DLD1 (cell line): ENCODE data around the gene AHNAK.

Experiments used
- in situ Hi-C: cut with HindIII; loops from 2 replicates; pipeline ENCODE4 v1.10.0; 2017; ENCODE audit warnings: low sequenced_read_pairs

Gene AHNAK

DNA sequence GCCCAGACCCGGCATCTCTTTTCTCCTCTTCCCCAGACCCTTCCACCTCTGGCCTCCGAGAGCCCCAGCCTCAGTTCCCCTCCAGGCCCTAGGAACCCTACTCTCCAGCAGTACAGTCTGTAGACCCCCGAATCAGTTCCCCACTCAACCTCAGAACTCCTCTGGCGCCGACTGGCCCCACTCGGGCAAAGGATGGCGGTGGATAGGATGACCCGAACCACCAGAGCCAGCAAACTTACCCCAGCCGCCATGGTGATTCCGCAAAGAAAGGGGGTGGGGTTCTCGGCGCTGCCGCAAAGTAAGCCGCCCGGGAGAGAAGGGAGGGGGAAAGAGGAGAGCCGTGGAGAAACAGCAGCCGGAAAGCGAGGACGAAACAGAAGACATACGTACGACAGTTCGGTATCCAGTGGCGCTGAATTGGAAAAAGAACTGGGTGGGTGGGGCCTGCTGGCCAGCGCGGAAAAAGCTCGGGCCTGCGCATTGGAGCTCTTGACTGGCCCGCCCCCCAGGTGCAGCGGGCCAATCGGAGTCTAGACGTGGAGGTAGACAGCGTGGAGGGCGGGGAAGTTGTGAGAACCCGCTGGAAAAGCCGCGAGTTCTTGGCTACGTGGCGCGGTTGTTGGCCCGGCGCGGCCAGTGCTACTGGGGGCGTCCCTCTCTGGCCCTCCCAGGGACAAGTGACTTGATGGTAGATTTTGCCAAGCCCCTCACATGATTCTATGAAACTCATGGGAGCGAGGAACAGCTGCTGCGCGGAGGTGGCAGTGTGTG, 27.2 kb upstream of the AHNAK start, which contains the start of gene EEF1G:
Gene EEF1G, minus strand, starts transcription at position 300 of the 771 bp plus-strand sequence. Its CDS starts 49 bp downstream, at position 251.
- in situ Hi-C loops, result loop anchor here (25.0 kb wide), 1 partner anchor 136 kb away; no protein-coding TSS in a partner anchor

GRCh38 chr11:62573006-62573591, 26.5 kb upstream of the AHNAK start:
- in situ Hi-C loops, result loop anchor here (25.0 kb wide), 1 partner anchor 136 kb away; no protein-coding TSS in a partner anchor

GRCh38 chr11:62572431-62572830, 25.8 kb upstream of the AHNAK start:
- in situ Hi-C loops, result loop anchor here (25.0 kb wide), 1 partner anchor 135 kb away; no protein-coding TSS in a partner anchor

- in situ Hi-C loops, result loop anchor here (25.0 kb wide), 1 partner anchor 134 kb away; no protein-coding TSS in a partner anchor
These were observed 24.9 kb upstream of the AHNAK start for GRCh38 chr11:62571493-62571892.

GRCh38 chr11:62570903-62571302, 24.3 kb upstream of the AHNAK start:
- in situ Hi-C loops, result loop anchor here (25.0 kb wide), 1 partner anchor 134 kb away; no protein-coding TSS in a partner anchor

GRCh38 chr11:62569611-62570010, 23.0 kb upstream of the AHNAK start:
- in situ Hi-C loops, result loop anchor here (25.0 kb wide), 1 partner anchor 132 kb away; no protein-coding TSS in a partner anchor

DNA sequence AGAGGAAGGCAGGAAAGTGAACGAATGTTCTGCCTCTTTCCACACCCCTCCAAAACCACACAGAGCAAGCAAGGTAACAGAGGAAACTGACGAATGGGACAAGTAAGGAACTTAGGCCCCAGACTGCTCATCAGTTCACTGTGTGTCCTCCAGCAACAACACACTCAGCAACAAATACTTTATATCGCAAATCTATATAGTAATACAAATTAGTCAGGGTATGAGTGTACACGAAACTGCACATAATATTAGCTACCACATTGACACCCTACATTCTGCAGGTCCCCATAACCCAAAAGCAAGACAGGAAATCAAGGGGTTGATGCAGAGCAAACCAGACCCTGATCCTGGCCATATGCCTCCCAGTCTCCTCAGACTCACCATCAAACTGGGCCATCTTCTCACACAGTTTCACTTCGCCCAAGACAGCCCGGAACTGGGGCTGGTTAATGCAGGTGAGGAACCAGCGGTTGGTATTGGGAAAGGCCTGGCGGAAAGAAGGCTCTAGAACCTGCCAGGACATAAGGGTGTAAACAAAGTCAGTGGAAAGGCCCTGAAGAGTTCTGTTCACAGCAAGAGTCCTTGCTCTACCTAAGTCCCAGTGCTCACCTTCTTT, 20.5 kb upstream of the AHNAK start:
- in situ Hi-C loops, result loop anchor here (25.0 kb wide), 1 partner anchor 130 kb away; no protein-coding TSS in a partner anchor

DNA sequence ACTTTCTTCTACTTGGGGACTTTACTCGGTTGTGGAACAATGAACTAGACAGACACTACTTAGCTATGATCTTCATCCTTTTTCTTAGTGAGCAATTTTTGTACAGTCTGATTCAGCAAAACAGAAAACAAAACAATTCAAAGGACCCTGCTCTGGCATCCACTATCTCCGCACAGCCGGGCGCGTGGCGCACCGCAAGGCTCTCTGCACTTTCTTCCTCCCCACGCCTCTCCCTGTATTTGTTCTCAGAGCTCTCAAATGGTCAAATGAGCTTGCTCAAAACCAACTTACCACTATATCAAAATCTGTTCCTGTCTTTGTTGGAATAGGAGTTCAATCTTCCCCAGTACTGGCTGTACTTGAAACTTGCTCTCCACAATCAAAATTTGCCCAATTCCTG, 19.6 kb upstream of the AHNAK start:
- in situ Hi-C loops, result loop anchor here (25.0 kb wide), 1 partner anchor 129 kb away; no protein-coding TSS in a partner anchor

DNA sequence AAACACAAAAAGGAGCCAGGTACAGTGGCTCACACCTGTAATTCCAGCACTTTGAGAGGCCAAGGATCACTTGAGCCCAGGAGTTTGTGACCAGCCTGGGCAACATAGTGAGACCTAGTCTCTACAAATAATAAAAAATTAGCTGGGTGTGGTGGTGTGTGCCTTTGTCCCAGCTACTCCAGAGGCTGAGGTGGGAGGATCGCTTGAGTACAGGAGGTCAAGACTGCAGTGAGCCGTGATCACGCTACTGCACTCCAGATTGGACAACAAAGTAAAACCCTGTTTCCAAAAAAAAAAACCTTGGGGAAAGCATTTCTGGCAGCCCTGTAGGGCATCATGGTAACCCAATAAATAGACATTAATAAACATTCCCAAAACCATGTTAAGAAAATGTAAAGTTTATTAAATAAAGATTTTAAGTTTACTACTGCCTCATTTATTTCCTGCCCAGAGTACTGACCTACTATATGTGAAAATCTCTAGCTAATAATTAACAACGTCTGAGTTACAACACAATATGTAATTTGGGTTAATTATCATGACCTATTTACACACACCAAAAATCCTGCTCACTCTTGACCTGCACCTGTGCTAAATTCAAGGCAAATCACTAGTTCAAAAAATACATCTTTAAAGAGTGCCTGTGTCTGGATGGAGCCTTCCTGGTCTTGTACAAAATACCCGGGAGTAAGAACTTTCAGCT, 18.6 kb upstream of the AHNAK start:
- in situ Hi-C loops, result loop anchor here (25.0 kb wide), 1 partner anchor 128 kb away; no protein-coding TSS in a partner anchor

DNA sequence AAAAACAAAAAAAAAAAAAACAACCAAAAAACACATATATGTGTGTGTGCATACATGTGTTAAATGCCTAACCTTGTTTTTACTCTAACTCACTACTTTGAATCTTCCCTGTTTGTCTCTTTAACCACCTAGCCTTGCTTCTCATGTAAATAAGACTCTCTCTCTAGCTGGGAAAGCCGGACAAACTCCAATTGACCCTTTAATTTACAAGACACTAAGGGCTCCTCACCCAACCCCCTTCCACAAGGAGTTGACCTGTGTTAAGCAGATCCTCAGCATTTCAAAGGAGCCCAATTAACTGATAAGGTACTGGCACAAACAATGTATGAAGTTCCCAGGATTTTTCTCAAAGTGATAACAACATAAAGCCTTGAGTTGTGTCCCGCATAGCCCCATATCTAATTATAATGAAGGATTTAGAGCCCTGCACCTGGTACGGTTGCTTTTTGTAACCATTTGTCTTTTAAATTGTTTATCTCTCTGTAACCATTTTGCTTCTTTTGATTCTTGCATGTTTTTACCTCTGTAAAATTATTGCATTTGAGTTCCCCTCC, 15.1 kb upstream of the AHNAK start:
- in situ Hi-C loops, result loop anchor here (25.0 kb wide), 1 partner anchor 124 kb away; no protein-coding TSS in a partner anchor

DNA sequence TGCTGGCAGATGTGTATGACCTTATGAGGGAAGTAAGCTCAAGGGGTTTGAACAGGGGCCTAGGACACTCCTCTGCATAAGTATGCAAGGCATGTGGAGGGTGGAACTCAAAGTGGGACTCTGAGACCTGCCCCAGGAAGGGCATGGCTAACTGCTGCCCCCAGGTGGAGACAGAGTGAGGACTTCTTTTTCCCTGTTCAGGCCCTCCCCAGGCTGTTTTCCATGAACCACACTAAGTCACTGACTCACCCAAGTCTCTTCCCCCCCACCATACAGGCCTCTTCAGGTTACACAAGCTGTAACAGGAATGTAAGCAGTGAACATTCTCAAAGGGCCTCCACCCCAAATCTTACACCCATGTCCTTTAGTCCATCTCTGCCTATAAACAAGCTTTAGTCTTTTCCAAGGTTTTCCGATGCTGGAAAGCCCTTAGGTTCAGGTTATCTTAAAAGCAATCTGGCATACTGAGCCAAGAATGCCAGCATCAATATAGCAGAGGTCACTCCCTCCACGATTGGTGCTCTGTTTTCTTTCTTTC, 14.0 kb upstream of the AHNAK start:
- in situ Hi-C loops, result loop anchor here (25.0 kb wide), 1 partner anchor 123 kb away; no protein-coding TSS in a partner anchor

- in situ Hi-C loops, result loop anchor here (25.0 kb wide), 1 partner anchor 122 kb away; no protein-coding TSS in a partner anchor
These were observed 13.0 kb upstream of the AHNAK start for GRCh38 chr11:62559626-62560025.

- in situ Hi-C loops, result loop anchor here (25.0 kb wide), 1 partner anchor 122 kb away; no protein-coding TSS in a partner anchor
These were observed 12.6 kb upstream of the AHNAK start for GRCh38 chr11:62559204-62559603.

GRCh38 chr11:62558669-62559068, 12.1 kb upstream of the AHNAK start:
- in situ Hi-C loops, result loop anchor here (25.0 kb wide), 1 partner anchor 121 kb away; no protein-coding TSS in a partner anchor

DNA sequence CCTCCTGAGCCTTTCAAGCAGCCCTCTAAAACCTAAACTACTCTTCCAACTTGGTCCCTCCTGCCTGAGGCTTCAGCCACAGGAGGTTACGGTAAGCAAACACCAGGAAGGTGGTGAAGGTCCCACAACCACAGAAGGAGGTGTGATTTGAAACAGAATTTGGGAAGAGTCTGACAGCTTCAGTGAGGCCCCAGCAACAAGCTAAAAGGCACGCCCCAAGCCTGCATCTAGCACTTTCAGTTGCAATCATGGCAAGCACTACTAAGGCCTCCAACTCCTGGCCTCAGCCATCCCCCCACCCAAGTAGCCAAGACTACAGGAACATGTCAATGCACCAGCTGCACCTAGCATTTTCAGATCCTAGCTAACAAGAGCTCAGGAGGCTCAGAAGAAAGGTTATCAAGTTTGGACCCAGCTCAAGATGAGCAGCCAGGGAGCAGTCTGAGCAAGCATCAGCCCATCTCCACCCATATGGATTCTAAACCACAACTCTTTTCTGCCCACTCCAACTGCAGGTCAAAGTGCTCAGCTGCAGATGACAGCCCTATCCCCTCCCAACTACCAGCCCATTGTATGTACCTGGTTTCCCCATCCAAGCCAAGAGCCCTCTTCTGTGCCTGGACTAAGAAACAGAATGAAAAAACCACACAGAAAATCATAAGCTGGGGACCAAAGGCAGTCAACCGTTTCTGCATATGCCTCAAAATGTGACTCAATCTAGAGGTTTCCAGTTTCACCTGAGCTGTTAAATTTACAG, 10.4 kb upstream of the AHNAK start:
- in situ Hi-C loops, result loop anchor here (25.0 kb wide), 1 partner anchor 120 kb away; no protein-coding TSS in a partner anchor

- in situ Hi-C loops, result loop anchor here (25.0 kb wide), 1 partner anchor 119 kb away; no protein-coding TSS in a partner anchor
These were observed 9.7 kb upstream of the AHNAK start for GRCh38 chr11:62556108-62556874.

DNA sequence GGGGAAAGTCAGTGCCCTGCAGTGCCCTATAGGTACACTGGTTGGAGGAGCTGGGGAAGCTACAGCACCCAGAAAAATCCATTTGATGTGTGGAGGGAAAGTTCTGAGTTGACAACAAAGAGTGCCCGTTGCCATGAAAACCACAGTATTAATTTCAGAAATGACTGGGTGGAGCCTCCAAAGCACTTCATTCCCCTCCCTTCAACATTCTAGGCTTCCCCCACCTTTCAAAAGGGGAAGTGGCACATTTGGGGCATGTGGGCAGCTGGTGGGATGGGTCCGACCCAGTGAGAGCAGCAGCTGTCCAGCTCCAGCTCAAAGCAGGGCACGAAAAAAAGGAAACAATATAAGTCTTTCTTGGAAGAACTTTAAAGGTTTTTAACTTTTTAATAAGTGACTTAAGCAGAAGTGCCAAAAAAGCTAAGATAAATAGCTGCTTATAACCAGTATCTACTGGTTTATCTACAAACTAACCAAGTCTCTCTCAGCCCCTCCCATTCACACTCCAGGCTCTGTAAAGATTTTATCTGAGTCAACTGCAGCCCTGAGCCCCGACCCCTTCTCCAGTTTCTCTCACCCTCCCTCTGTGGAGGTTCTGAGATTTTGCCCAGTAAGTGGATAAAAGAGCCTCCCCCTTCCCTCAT, 9.0 kb upstream of the AHNAK start:
- in situ Hi-C loops, result loop anchor here (25.0 kb wide), 1 partner anchor 118 kb away; no protein-coding TSS in a partner anchor
